Measurements from ENCODE around the gene HLA-DMB. TPM values are rescaled to one million over a fixed set of nuclear protein-coding genes. Genes with fewer than 3 reads are reported as not detected.

The HLA-DMB gene
- polyA plus RNA-seq, 3 donors: 4.3 to 19.0 (median 18.8) TPM

DNA sequence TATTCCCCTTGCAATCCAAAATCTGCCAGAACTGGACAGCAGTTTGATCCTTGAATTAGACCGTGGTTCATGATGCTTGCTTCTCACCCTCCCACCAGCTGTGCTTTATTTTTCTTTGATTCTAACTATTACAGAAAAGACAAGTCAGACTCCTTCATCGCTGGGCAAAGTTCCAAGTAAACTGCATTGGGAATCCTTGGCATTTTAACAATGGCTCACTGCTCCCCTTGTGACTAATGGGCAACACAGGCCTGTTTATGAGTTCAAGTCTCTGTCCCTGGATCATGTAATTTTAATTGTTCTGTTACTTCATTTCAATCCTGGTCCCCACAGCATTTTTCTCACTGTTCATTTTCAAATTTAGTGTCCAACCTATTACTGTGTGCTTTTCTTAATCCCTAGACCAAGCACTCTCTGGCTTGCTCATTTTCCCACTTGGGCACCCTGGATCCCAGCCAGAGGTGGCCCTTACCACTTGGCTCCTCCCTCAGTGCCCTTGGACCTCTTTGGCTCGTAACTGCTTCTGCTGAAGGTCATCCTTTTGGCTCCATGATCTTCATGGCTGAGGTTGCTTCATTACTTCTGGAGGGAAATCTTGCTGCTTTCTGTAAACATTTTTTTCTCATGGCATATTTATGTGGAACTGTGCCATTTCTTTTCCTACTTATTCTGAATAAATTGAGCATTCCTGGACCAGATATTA, 54.0 kb downstream of the HLA-DMB start:
- 38 to 52% (median 51%) methylated on average over 3 of the region's 3 CpGs for WGBS, 3 donors
- H3K27ac ChIP-seq (ENCODE audit: low read depth, low read length): no peak overlapping the region

DNA sequence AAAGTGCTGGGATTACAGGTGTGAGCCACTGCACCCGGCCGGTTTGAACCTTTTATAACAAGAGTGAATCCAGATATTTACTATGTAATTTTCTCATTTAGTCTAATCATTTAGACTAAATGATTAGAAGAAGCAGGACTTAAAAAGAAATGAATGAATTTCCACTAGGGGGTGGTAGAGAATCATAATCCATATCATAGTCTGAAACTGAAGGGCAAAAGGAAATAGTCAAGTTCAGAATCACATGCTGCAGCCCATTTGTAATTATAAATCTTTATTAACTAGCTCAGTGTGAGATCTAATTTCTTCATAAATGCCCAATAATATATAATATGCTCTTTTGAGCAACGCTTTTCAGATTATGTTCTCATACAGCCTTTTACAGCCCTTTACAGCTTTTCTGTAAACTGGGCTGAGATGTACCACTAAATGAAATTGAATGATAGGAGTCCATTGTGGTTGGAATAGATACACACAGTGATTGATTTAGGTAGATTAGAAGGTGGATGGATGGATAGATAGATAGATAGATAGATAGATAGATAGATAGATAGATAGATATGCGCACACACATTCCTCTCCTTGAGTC, 55.0 kb downstream of the HLA-DMB start:
- no peak overlapping the region for H3K27ac ChIP-seq (ENCODE audit: low read depth, low read length)
- 28 to 50% (median 48%) methylated on average over 4 of the region's 4 CpGs for WGBS, 3 donors

Other genes with a start within 250 kb of the HLA-DMB start
- not detected for gene HLA-DQA2, start 199.6 kb downstream of the HLA-DMB start, polyA plus RNA-seq
- not detected for gene HLA-DQB2, start 177.5 kb downstream of the HLA-DMB start, polyA plus RNA-seq
- under 1 TPM in 2 of 3 donors, not detected in 1; 0.58 to 0.62 TPM for gene HLA-DOB, start 124.0 kb downstream of the HLA-DMB start, polyA plus RNA-seq
- 10 to 100 TPM in 2 of 3 donors, 1 to 10 TPM in 1; 8.3 to 29.4 (median 17.8) TPM for gene TAP2, start 102.3 kb downstream of the HLA-DMB start, polyA plus RNA-seq
- 10 to 100 TPM; 43.8 to 93.3 (median 61.5) TPM for gene PSMB8, start 97.0 kb downstream of the HLA-DMB start, polyA plus RNA-seq
- gene TAP1, start 87.3 kb downstream of the HLA-DMB start, polyA plus RNA-seq: 10 to 100 TPM; 29.6 to 43.0 (median 34.0) TPM
- 10 to 100 TPM; 17.0 to 66.6 (median 53.4) TPM for gene PSMB9, start 86.8 kb downstream of the HLA-DMB start, polyA plus RNA-seq
- 10 to 100 TPM; 14.2 to 70.0 (median 55.4) TPM for gene HLA-DMA, start 12.1 kb upstream of the HLA-DMB start, polyA plus RNA-seq
- 100 to 1,000 TPM in 2 of 3 donors, 10 to 100 TPM in 1; 83.9 to 118 (median 116) TPM for gene BRD2, start 27.6 kb upstream of the HLA-DMB start, polyA plus RNA-seq
- 1 to 10 TPM; 1.5 to 3.3 (median 1.6) TPM for gene HLA-DOA, start 68.6 kb upstream of the HLA-DMB start, polyA plus RNA-seq
- gene HLA-DPA1, start 132.6 kb upstream of the HLA-DMB start, polyA plus RNA-seq: 10 to 100 TPM; 10.4 to 50.7 (median 20.9) TPM
- gene HLA-DPB1, start 135.0 kb upstream of the HLA-DMB start, polyA plus RNA-seq: 10 to 100 TPM; 26.1 to 49.8 (median 48.0) TPM

Measured in adipose tissue (tissue), 3 donors.